Neural crest cell (in vitro differentiated cells): ENCODE measurements around the gene ANO9. TPM values are rescaled to one million over a fixed set of nuclear protein-coding genes. Genes with fewer than 3 reads are reported as not detected.

Source experiments
- DNase-seq: peaks from one replicate; pipeline ENCODE4 v3.0.0; 2021; ENCODE audit warnings: low read depth, mixed read lengths, low spot score
- H3K27ac Mint-ChIP-seq: one replicate; pipeline ENCODE4 v1.8.0; 2021; ENCODE audit warnings: mild to moderate bottlenecking, mixed read lengths; ENCODE audit not compliant: unreplicated experiment
- H3K27me3 Mint-ChIP-seq: 2 replicates; pipeline ENCODE4 v1.8.0; 2021; ENCODE audit warnings: low read depth, mild to moderate bottlenecking, mixed read lengths
- H3K36me3 Mint-ChIP-seq: 2 replicates; pipeline ENCODE4 v1.8.0; 2021; ENCODE audit warnings: low read depth, mild to moderate bottlenecking, mixed read lengths
- H3K4me1 Mint-ChIP-seq: 2 replicates; pipeline ENCODE4 v1.8.0; 2021; ENCODE audit warnings: mixed read lengths
- H3K4me3 Mint-ChIP-seq: one replicate; pipeline ENCODE4 v1.8.0; 2021; ENCODE audit warnings: mild to moderate bottlenecking, mixed read lengths
- H3K9me3 Mint-ChIP-seq: 2 replicates; pipeline ENCODE4 v1.8.0; 2021; ENCODE audit warnings: mixed read lengths
- total RNA-seq: library from RNA; stranded (reverse); gene quantifications from 2 replicates; pipeline ENCODE4 v1.2.1, GENCODE V29; 2021
- TF ChIP-seq, protein P1 (sequence below): fragments of 200-600 bp; sonication (generic); conservative IDR thresholded peaks from 2 replicates; pipeline ENCODE4 v1.5.0; 2021; ENCODE audit warnings: antibody characterized with exemption, mild to moderate bottlenecking

ANO9 gene
- total RNA-seq, 1 donor from 2014 or later: not detected

DNA sequence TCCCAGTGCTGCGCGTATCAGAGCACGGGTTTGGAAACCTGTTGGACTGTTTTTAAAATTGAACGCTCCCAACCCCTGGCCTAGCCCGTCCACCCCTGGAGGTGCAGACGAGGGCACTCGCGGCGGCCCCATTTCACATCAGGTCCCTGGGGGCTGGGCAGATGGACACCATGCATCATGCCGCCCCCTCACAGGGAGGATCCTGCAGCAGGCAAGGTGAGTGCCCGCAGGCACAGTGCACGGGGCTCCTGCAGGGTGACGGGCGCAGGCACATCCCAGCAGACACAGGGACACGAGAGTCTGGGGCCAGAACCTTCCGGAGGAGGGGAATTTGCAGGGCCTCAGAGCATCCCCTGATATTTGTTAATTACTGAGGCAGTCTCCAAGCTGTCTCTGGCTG lies 7.3 kb downstream of the ANO9 start:
- no peak overlapping the region for H3K4me3 Mint-ChIP-seq
- TF ChIP-seq, protein P1, sequence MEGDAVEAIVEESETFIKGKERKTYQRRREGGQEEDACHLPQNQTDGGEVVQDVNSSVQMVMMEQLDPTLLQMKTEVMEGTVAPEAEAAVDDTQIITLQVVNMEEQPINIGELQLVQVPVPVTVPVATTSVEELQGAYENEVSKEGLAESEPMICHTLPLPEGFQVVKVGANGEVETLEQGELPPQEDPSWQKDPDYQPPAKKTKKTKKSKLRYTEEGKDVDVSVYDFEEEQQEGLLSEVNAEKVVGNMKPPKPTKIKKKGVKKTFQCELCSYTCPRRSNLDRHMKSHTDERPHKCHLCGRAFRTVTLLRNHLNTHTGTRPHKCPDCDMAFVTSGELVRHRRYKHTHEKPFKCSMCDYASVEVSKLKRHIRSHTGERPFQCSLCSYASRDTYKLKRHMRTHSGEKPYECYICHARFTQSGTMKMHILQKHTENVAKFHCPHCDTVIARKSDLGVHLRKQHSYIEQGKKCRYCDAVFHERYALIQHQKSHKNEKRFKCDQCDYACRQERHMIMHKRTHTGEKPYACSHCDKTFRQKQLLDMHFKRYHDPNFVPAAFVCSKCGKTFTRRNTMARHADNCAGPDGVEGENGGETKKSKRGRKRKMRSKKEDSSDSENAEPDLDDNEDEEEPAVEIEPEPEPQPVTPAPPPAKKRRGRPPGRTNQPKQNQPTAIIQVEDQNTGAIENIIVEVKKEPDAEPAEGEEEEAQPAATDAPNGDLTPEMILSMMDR: no peak
- peaks cover 3% of the 10 kb centered on the region for H3K9me3 Mint-ChIP-seq
- no peak for DNase-seq
- no peaks in the 10 kb centered on the region for H3K36me3 Mint-ChIP-seq
- H3K27ac Mint-ChIP-seq: no peak overlapping the region
- no peaks in the 10 kb centered on the region for H3K27me3 Mint-ChIP-seq
- no peaks in the 10 kb centered on the region for H3K4me1 Mint-ChIP-seq

DNA sequence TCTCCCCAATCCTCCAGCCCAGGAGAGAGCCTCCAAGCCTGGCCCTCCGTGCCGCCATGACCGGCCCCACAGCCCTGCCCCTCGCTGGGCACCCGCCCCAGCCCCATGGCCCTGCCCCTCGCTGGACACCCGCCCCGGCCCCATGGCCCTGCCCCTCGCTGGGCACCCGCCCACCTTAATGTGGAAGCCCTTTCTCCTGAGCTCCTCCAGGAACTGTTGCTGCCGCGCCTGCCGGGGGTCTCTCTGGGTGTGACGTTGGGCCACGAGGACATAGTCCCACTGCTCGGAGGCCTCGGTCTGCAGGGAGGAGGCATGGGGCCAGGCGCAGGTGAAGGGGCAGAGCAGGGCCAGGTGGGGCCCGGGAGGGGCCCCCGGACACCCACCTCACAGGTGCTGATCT lies 8.2 kb downstream of the ANO9 start:
- DNase-seq: no peak
- Mint-ChIP-seq H3K27me3 (no peaks in the 10 kb centered on the region), H3K4me1 (no peaks in the 10 kb centered on the region), H3K36me3 (no peaks in the 10 kb centered on the region), H3K9me3 (peaks cover 3% of the 10 kb centered on the region), H3K27ac (no peak overlapping the region), H3K4me3 (no peak overlapping the region)
- TF ChIP-seq, protein P1: no peak

DNA sequence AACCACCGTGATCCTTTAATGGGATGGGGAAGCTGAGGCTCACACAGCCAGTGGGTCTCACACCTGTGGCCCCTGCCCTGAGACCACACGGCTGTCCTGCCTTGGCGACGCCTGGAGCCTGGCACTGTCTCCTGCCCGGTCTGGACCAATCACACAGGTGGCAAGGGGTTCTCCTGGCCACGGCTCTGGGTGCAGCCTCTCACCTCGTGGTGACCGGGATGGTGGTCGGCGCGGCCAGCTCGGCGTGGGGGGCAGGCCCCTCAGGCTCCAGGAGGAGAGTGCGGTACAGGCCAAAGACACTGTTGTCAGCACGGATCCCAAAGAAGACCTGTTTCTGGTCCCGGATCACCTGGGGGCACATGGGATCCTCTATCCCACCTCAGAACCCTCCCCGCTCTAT lies 8.7 kb downstream of the ANO9 start:
- no peaks in the 10 kb centered on the region for H3K4me1 Mint-ChIP-seq

DNA sequence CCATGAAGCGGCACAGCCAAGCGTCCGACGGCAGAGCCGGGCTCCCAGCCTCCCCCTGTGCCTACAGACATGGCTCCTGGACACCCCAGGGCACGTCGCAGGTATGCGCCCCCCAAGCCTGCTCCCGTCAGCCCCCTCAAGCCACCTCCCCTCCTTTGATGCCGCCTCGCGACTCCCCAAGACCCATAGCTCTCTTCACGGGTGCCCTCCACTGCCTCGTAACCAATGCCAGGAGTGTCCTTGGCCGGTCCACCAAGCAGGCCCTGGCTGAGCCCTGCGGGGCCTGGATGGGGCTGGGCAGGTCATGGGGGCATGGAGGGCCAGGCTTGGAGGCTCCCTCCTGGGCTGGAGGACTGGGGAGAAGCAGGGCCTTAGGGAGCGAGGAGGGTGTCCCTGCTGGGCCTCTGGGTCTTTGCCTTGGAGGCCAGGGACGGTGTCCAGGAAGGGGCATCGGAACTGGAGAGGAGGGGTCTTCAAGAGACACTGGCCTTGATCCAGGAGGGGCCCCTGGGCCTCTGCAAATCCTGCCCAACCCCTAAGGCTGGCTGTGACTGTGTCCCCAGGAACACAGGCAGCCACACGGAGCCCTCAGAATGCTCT lies 9.2 kb downstream of the ANO9 start:
- TF ChIP-seq, protein P1: no peak
- no peak overlapping the region for H3K27ac Mint-ChIP-seq
- H3K9me3 Mint-ChIP-seq: peaks cover 3% of the 10 kb centered on the region
- DNase-seq: no peak
- no peak overlapping the region for H3K4me3 Mint-ChIP-seq
- H3K4me1 Mint-ChIP-seq: no peaks in the 10 kb centered on the region
- no peaks in the 10 kb centered on the region for H3K36me3 Mint-ChIP-seq
- H3K27me3 Mint-ChIP-seq: no peaks in the 10 kb centered on the region

More for the DNA sequence above, 8.7 kb downstream of the ANO9 start:
- TF ChIP-seq, protein P1: no peak
- H3K4me3 Mint-ChIP-seq: no peak overlapping the region
- DNase-seq: no peak
- H3K27me3 Mint-ChIP-seq: no peaks in the 10 kb centered on the region
- H3K36me3 Mint-ChIP-seq: no peaks in the 10 kb centered on the region
- H3K9me3 Mint-ChIP-seq: peaks cover 3% of the 10 kb centered on the region
- no peak overlapping the region for H3K27ac Mint-ChIP-seq

DNA sequence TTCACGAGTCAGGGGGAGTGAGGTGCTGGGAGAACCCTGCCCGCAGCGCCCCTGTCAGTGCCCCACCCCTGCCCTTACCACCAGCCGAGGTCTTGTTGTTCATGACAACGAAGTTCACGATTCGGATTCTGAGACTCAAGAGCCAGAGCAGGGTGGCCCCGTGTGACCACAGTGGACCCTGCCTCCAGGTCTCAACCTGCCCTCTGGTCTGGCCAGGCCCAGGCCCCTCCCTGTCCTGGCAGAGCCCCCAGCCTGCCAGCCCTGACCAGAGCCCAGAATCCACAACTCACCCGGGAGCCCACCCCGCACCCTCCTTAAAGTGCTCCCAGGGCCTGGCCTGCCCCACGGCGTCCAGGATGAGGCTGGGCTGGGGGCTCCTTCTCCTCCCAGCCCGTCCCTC lies 9.9 kb downstream of the ANO9 start:
- H3K36me3 Mint-ChIP-seq: no peaks in the 10 kb centered on the region
- H3K4me3 Mint-ChIP-seq: no peak overlapping the region
- H3K27ac Mint-ChIP-seq: no peak overlapping the region
- no peaks in the 10 kb centered on the region for H3K4me1 Mint-ChIP-seq
- no peaks in the 10 kb centered on the region for H3K27me3 Mint-ChIP-seq
- peaks cover 3% of the 10 kb centered on the region for H3K9me3 Mint-ChIP-seq
- TF ChIP-seq, protein P1: no peak
- DNase-seq: no peak
